SK-N-SH (cell line): Measurements from ENCODE around the gene ANKRD18A. TPM values are rescaled to one million over a fixed set of nuclear protein-coding genes. Genes with fewer than 3 reads are reported as not detected.

Experiments
- CTCF ChIA-PET: fragments of 300-600, 350-600 bp; formaldehyde crosslinking; extraction: SDS; loops from one replicate; lab custom pipeline; 2021; lab: Yijun Ruan, JAX
- POLR2A ChIA-PET: fragments of 350-600 bp; sonication (Branson Sonifier 250); formaldehyde crosslinking; extraction: SDS; loops from one replicate; lab custom pipeline; 2020; ENCODE audit warnings: antibody characterized with exemption, inconsistent platforms; lab: Yijun Ruan, JAX
- DNase-seq: peaks from one replicate; pipeline ENCODE4 v3.0.0; 2012
- H2AFZ ChIP-seq: fragments of 200-600 bp; sonication (generic); 2 replicates; pipeline ENCODE4 v1.8.1; 2016; ENCODE audit warnings: antibody characterized with exemption, mild to moderate bottlenecking, low read depth
- H3F3A ChIP-seq: fragments of 200-600 bp; sonication (generic); replicated peaks from 2 replicates; pipeline ENCODE3; 2016; ENCODE audit warnings: antibody characterized with exemption, mild to moderate bottlenecking; ENCODE audit not compliant: insufficient read depth
- H3K27ac ChIP-seq, 2 experiments: fragments of 200-500 bp in 1 of 2; fragments of 200-600 bp in 1 of 2; sonication (Bioruptor generic) in 1 of 2; sonication (generic), shearing (Covaris generic) in 1 of 2; 2 replicates each; pipeline versions ENCODE4 v1.5.1 to v1.6.1; 2014 to 2016; ENCODE audit warnings: low read depth in 2 of 2, inconsistent platforms in 1 of 2, low read length in 1 of 2, mild to moderate bottlenecking in 1 of 2, mixed read lengths in 1 of 2
- H3K27me3 ChIP-seq: fragments of 200-600 bp; sonication (generic), shearing (Covaris generic); 2 replicates; pipeline ENCODE4 v1.6.1; 2016; ENCODE audit warnings: mixed run types; ENCODE audit not compliant: insufficient read depth
- H3K36me3 ChIP-seq, 2 experiments: fragments of 200-500 bp in 1 of 2; fragments of 200-600 bp in 1 of 2; sonication (Bioruptor generic) in 1 of 2; sonication (generic) in 1 of 2; replicated peaks in 1 of 2; 2 replicates each; pipeline versions ENCODE3 to v1.5.1; 2014 to 2016; ENCODE audit warnings: low read length in 1 of 2, mild to moderate bottlenecking in 1 of 2; ENCODE audit not compliant: insufficient read depth in 2 of 2, control insufficient read depth in 1 of 2
- H3K4me1 ChIP-seq, 2 experiments: fragments of 200-500 bp in 1 of 2; fragments of 200-600 bp in 1 of 2; sonication (Bioruptor generic) in 1 of 2; sonication (generic), shearing (Covaris generic) in 1 of 2; 2 replicates each; pipeline versions ENCODE4 v1.5.1 to v1.6.1; 2014 to 2016; ENCODE audit warnings: low read depth in 1 of 2, low read length in 1 of 2, mixed run types in 1 of 2; ENCODE audit not compliant: insufficient read depth in 2 of 2, control insufficient read depth in 1 of 2
- H3K4me2 ChIP-seq: fragments of 200-600 bp; sonication (generic), shearing (Covaris generic); 2 replicates; pipeline ENCODE4 v1.6.1; 2017; ENCODE audit warnings: mixed run types
- H3K4me3 ChIP-seq, 2 experiments: fragments of 200-500 bp in 1 of 2; fragments of 200-600 bp in 1 of 2; sonication (Bioruptor generic) in 1 of 2; sonication (generic), shearing (Covaris generic) in 1 of 2; 2 replicates each; pipeline versions ENCODE4 v1.5.1 to v1.8.1; 2014 to 2016; ENCODE audit warnings: low read depth in 2 of 2, inconsistent platforms in 1 of 2, low read length in 1 of 2, mild to moderate bottlenecking in 1 of 2, mixed read lengths in 1 of 2, moderate library complexity in 1 of 2
- H3K79me2 ChIP-seq: fragments of 200-600 bp; sonication (generic); 2 replicates; pipeline ENCODE4 v1.8.1; 2017; ENCODE audit warnings: mild to moderate bottlenecking; ENCODE audit not compliant: insufficient read depth
- H3K9ac ChIP-seq: fragments of 200-600 bp; sonication (generic); 2 replicates; pipeline ENCODE4 v1.6.1; 2017; ENCODE audit warnings: mixed run types
- H3K9me2 ChIP-seq: fragments of 200-600 bp; sonication (generic); 2 replicates; pipeline ENCODE4 v1.6.1; 2017; ENCODE audit warnings: mixed run types
- H3K9me3 ChIP-seq: fragments of 200-600 bp; sonication (generic); 2 replicates; pipeline ENCODE4 v1.6.1; 2017; ENCODE audit warnings: mixed run types, mild to moderate bottlenecking, moderate library complexity
- H4K20me1 ChIP-seq: fragments of 200-600 bp; sonication (generic); 2 replicates; pipeline ENCODE4 v1.6.1; 2017; ENCODE audit warnings: mild to moderate bottlenecking, mixed run types; ENCODE audit not compliant: insufficient read depth
- CHD2 ChIP-seq: fragments of 150-350 bp; IDR thresholded peaks from 2 replicates; pipeline ENCODE4 v1.6.1; 2018; ENCODE audit warnings: low read length; ENCODE audit not compliant: partially characterized antibody
- ELF1 ChIP-seq: IDR thresholded peaks from 2 replicates; pipeline ENCODE4 v1.4.0; 2012
- EP300 ChIP-seq, 2 experiments: IDR thresholded peaks; 2 replicates each; pipeline versions ENCODE4 v1.4.0 to v1.6.1; 2012; ENCODE audit warnings: borderline replicate concordance in 1 of 2, low read depth in 1 of 2, low read length in 1 of 2
- EZH2phosphoT487 ChIP-seq: fragments of 200-600 bp; sonication (generic); IDR thresholded peaks from 2 replicates; pipeline ENCODE4 v1.6.1; 2017; ENCODE audit warnings: low read depth, mixed run types, mild to moderate bottlenecking, antibody characterized with exemption, moderate library complexity, borderline replicate concordance
- FOSL2 ChIP-seq: IDR thresholded peaks from 2 replicates; pipeline ENCODE4 v1.4.0; 2012; ENCODE audit warnings: low read depth, mild to moderate bottlenecking, moderate library complexity, borderline replicate concordance
- GATA2 ChIP-seq: sonication (generic); formaldehyde crosslinking; IDR thresholded peaks from 2 replicates; pipeline ENCODE4 v1.5.0; 2020; ENCODE audit warnings: mild to moderate bottlenecking, missing genetic modification reagents
- JUND ChIP-seq: IDR thresholded peaks from 2 replicates; pipeline ENCODE4 v1.4.0; 2012
- MEF2A ChIP-seq: IDR thresholded peaks from 2 replicates; pipeline ENCODE4 v1.4.0; 2012; ENCODE audit warnings: low read depth, borderline replicate concordance
- MXI1 ChIP-seq: IDR thresholded peaks from 2 replicates; pipeline ENCODE4 v1.6.1; 2012; ENCODE audit warnings: mild to moderate bottlenecking, low read depth, low read length, improper control_type of control experiment
- NFIC ChIP-seq: IDR thresholded peaks from 2 replicates; pipeline ENCODE4 v1.4.0; 2012; ENCODE audit warnings: borderline replicate concordance
- POLR2AphosphoS5 ChIP-seq: IDR thresholded peaks from 2 replicates; pipeline ENCODE4 v1.6.1; 2012; ENCODE audit warnings: low read depth, low read length
- RAD21 ChIP-seq: IDR thresholded peaks from 2 replicates; pipeline ENCODE4 v1.6.1; 2012; ENCODE audit warnings: mild to moderate bottlenecking, low read length
- RCOR1 ChIP-seq: fragments of 150-350 bp; IDR thresholded peaks from 2 replicates; pipeline ENCODE4 v1.6.1; 2017; ENCODE audit warnings: antibody characterized with exemption, low read length
- RFX5 ChIP-seq: IDR thresholded peaks from 2 replicates; pipeline ENCODE4 v1.6.1; 2012; ENCODE audit warnings: mild to moderate bottlenecking, improper control_type of control experiment, low read length
- RXRA ChIP-seq: IDR thresholded peaks from 2 replicates; pipeline ENCODE4 v1.4.0; 2012; ENCODE audit warnings: low read depth, mild to moderate bottlenecking, borderline replicate concordance
- SIN3A ChIP-seq: IDR thresholded peaks from 2 replicates; pipeline ENCODE4 v1.6.1; 2012; ENCODE audit warnings: low read depth, mild to moderate bottlenecking, low read length, moderate library complexity, borderline replicate concordance
- SMC3 ChIP-seq: IDR thresholded peaks from 2 replicates; pipeline ENCODE4 v1.6.1; 2012; ENCODE audit warnings: low read depth, low read length, improper control_type of control experiment
- TAF1 ChIP-seq: IDR thresholded peaks from 2 replicates; pipeline ENCODE4 v1.6.1; 2012; ENCODE audit warnings: low read depth, mild to moderate bottlenecking, low read length, moderate library complexity, borderline replicate concordance
- TCF12 ChIP-seq: IDR thresholded peaks from 2 replicates; pipeline ENCODE4 v1.4.0; 2012
- TEAD4 ChIP-seq: IDR thresholded peaks from 2 replicates; pipeline ENCODE4 v1.4.0; 2012; ENCODE audit warnings: mild to moderate bottlenecking, borderline replicate concordance; ENCODE audit not compliant: insufficient read depth
- YY1 ChIP-seq: IDR thresholded peaks from 2 replicates; pipeline ENCODE4 v1.4.0; 2012; ENCODE audit warnings: low read depth, mild to moderate bottlenecking
- WGBS: methylation state at CpG from one replicate; pipeline ENCODE4 v1.1.6; 2017; ENCODE audit warnings: low lambda C conversion rate; 5-methylcytosine and 5-hydroxymethylcytosine counted together
- polyA plus RNA-seq, 3 experiments: library from polyadenylated mRNA; depleted of rRNA; stranded (reverse); fragments of >200 nt; gene quantifications; 2 replicates each; pipeline ENCODE4 v1.2.3, GENCODE V29; 2012
- TF ChIP-seq, protein P1 (sequence below): fragments of 150-350 bp; IDR thresholded peaks from 2 replicates; pipeline ENCODE4 v1.6.1; 2017; ENCODE audit warnings: antibody characterized with exemption, low read length, low read depth, borderline replicate concordance
- TF ChIP-seq, protein P2 (sequence below): fragments of 200-600 bp; sonication (generic); IDR thresholded peaks from 2 replicates; pipeline ENCODE4 v1.6.1; 2017; ENCODE audit warnings: antibody characterized with exemption, mild to moderate bottlenecking, moderate library complexity
- TF ChIP-seq, protein P3 (sequence below): IDR thresholded peaks from 2 replicates; pipeline ENCODE4; 2012
- TF ChIP-seq, protein P4 (sequence below): IDR thresholded peaks from 2 replicates; pipeline ENCODE4 v1.4.0; 2012; ENCODE audit warnings: low read depth
- TF ChIP-seq, protein P5 (sequence below): IDR thresholded peaks from 2 replicates; pipeline ENCODE4 v1.4.0; 2012; ENCODE audit warnings: low read depth, borderline replicate concordance

The ANKRD18A gene
- polyA plus RNA-seq (2012; rRNA removed) = 0.02 and 0.08 TPM in 2 replicates
- polyA plus RNA-seq (2012; cell fraction: cytosol; rRNA removed) = 0.08 and 0.13 TPM in 2 replicates
- polyA plus RNA-seq (2012; cell fraction: nucleus; rRNA removed) = 0.21 and 1.7 TPM in 2 replicates

DNA sequence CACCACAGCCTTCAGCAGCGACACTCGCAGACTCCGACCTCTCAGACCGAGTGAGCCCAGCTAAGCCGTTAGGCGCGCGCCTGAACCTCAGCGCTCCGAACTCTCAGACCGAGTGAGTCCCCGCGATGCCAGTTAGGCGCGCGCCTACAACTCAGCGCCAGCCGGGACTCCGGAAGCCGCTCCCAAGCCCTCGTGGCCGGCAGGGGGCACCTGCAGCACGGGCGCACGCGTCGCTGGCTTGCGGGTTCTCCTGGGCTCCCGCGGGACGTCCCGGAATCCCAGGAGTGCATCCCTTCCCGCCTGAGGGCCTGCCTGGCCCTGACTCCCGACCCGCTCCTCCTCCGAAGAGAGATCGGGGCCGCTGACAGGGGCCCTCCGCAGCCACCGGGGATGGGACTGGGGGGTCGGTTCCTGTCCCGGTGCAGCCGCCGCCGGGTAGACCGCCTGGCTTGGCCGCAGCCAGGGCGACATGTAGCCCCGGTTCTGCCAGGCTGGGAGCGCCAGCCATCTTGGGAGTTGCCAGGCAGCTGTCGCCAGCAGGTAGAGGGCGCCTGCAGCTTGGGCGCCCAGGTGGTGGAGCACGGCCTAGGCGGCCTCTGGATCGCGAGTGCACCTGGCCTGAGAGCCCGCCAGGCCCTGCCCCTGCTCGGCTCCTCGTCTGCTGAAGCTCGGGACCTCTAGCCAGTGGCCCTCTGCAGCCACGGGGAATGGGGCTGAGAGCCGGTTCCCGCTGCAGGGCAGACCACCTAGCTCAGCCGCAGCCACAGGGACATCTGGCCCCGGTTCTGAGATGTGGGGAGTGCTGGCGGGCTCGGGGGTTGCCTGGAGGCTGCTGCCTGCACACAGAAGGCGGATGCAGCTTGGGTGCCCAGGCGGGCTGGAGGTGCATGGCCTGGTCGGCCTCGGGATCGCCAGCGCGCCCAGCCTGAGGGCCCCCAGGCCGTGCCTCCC lies at the start of gene ANKRD18A:
TSS of gene ANKRD18A (minus strand) at position 114 of the 951 bp plus-strand sequence. CDS start 311 bp downstream, outside the sequence.
- H3F3A ChIP-seq = no peaks in the 10 kb centered on the region
- H3K4me3 ChIP-seq = peak within 1 kb of the TSS; percentile 54 to 61
- peak within 1 kb of the TSS in 1 of 2 experiments; percentile 72; a peak in 2 of 4 replicates for H3K27ac ChIP-seq
- CTCF ChIA-PET = interaction anchor here (0.8 to 3.9 kb wide), 8 partner anchors 14 to 204 kb away, joined by 3 to 22 read pairs (median 4); no protein-coding TSS in a partner anchor
- H3K27me3 ChIP-seq = peaks cover 36% of the 10 kb centered on the region
- peak; percentile 91 for DNase-seq
- no peak within 1 kb of the TSS for H3K9ac ChIP-seq
- no peaks in the 10 kb centered on the region for H4K20me1 ChIP-seq
- H3K79me2 ChIP-seq = no peaks in the 10 kb centered on the region
- POLR2A ChIA-PET = interaction anchor here (0.6 to 1.3 kb wide), 3 partner anchors 36 to 198 kb away, joined by 3 to 4 read pairs (median 3); no protein-coding TSS in a partner anchor
- H3K4me2 ChIP-seq = peak within 1 kb of the TSS; percentile 87
- 0% methylated on average over 19 of the region's 76 CpGs for whole genome bisulfite sequencing
- H3K9me3 ChIP-seq = no peaks in the 10 kb centered on the region
- no peaks in the 10 kb centered on the region for H3K9me2 ChIP-seq
- peaks cover 0 to 3% of the 10 kb centered on the region in 2 experiments; a peak in 3 of 4 replicates for H3K4me1 ChIP-seq
- H2AFZ ChIP-seq = peak within 1 kb of the TSS; percentile 74; the same call in 1 of the 2 replicates
- H3K36me3 ChIP-seq = no peaks in the 10 kb centered on the region
- TF ChIP-seq RCOR1 (0 out of 2 replicates have a peak, but pooled peaks have one; percentile 32), MXI1 (peak; percentile 74; the same call in 1 of the 2 replicates), EP300 (IDR thresholded peaks at IDR 0.05; ENCODE audit: borderline replicate concordance in 1 of 2, low read depth in 1 of 2, low read length in 1 of 2) (no peak), FOSL2 (no peak), JUND (no peak), MEF2A (no peak), TAF1 (no peak), CHD2 (peak; percentile 85), YY1 (0 out of 2 replicates have a peak, but pooled peaks have one; percentile 39), SMC3 (peak; percentile 52), RAD21 (peak; percentile 65), NFIC (no peak), SIN3A (0 out of 2 replicates have a peak, but pooled peaks have one; percentile 39), POLR2AphosphoS5 (no peak), TEAD4 (no peak), TCF12 (no peak), RXRA (no peak), EZH2phosphoT487 (no peak), GATA2 (no peak), RFX5 (no peak), ELF1 (0 out of 2 replicates have a peak, but pooled peaks have one; percentile 37)
- TF ChIP-seq, protein P1, sequence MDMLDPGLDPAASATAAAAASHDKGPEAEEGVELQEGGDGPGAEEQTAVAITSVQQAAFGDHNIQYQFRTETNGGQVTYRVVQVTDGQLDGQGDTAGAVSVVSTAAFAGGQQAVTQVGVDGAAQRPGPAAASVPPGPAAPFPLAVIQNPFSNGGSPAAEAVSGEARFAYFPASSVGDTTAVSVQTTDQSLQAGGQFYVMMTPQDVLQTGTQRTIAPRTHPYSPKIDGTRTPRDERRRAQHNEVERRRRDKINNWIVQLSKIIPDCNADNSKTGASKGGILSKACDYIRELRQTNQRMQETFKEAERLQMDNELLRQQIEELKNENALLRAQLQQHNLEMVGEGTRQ = no peak
- TF ChIP-seq, protein P2, sequence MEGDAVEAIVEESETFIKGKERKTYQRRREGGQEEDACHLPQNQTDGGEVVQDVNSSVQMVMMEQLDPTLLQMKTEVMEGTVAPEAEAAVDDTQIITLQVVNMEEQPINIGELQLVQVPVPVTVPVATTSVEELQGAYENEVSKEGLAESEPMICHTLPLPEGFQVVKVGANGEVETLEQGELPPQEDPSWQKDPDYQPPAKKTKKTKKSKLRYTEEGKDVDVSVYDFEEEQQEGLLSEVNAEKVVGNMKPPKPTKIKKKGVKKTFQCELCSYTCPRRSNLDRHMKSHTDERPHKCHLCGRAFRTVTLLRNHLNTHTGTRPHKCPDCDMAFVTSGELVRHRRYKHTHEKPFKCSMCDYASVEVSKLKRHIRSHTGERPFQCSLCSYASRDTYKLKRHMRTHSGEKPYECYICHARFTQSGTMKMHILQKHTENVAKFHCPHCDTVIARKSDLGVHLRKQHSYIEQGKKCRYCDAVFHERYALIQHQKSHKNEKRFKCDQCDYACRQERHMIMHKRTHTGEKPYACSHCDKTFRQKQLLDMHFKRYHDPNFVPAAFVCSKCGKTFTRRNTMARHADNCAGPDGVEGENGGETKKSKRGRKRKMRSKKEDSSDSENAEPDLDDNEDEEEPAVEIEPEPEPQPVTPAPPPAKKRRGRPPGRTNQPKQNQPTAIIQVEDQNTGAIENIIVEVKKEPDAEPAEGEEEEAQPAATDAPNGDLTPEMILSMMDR = peak; percentile 60
- TF ChIP-seq, protein P3, sequence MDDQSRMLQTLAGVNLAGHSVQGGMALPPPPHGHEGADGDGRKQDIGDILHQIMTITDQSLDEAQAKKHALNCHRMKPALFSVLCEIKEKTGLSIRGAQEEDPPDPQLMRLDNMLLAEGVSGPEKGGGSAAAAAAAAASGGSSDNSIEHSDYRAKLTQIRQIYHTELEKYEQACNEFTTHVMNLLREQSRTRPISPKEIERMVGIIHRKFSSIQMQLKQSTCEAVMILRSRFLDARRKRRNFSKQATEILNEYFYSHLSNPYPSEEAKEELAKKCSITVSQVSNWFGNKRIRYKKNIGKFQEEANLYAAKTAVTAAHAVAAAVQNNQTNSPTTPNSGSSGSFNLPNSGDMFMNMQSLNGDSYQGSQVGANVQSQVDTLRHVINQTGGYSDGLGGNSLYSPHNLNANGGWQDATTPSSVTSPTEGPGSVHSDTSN = no peak
- TF ChIP-seq, protein P4, sequence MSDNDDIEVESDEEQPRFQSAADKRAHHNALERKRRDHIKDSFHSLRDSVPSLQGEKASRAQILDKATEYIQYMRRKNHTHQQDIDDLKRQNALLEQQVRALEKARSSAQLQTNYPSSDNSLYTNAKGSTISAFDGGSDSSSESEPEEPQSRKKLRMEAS = no peak; the same call in 1 of the 2 replicates
- TF ChIP-seq, protein P5, sequence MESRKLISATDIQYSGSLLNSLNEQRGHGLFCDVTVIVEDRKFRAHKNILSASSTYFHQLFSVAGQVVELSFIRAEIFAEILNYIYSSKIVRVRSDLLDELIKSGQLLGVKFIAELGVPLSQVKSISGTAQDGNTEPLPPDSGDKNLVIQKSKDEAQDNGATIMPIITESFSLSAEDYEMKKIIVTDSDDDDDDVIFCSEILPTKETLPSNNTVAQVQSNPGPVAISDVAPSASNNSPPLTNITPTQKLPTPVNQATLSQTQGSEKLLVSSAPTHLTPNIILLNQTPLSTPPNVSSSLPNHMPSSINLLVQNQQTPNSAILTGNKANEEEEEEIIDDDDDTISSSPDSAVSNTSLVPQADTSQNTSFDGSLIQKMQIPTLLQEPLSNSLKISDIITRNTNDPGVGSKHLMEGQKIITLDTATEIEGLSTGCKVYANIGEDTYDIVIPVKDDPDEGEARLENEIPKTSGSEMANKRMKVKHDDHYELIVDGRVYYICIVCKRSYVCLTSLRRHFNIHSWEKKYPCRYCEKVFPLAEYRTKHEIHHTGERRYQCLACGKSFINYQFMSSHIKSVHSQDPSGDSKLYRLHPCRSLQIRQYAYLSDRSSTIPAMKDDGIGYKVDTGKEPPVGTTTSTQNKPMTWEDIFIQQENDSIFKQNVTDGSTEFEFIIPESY = no peak
